KMS-11 (cell line): Measurements from ENCODE around the gene TSPAN18.
A peak's percentile ranks its signal among the peaks of the same experiment; 100 is the strongest.

Source experiments
- H2AFZ ChIP-seq: fragments of 200-600 bp; sonication (generic); 2 replicates; pipeline ENCODE4 v1.6.1; 2016; ENCODE audit warnings: antibody characterized with exemption, mixed run types, low read depth
- H3K27ac ChIP-seq: fragments of 200-600 bp; sonication (generic); 2 replicates; pipeline ENCODE4 v1.6.1; 2016; ENCODE audit warnings: mild to moderate bottlenecking, mixed run types
- H3K27me3 ChIP-seq: fragments of 200-600 bp; sonication (generic); 2 replicates; pipeline ENCODE4 v1.6.1; 2017; ENCODE audit warnings: mild to moderate bottlenecking, low read depth, mixed run types, moderate library complexity; ENCODE audit not compliant: insufficient read depth
- H3K36me3 ChIP-seq: fragments of 200-600 bp; sonication (generic); 2 replicates; pipeline ENCODE4 v1.6.1; 2017; ENCODE audit warnings: mild to moderate bottlenecking, mixed run types; ENCODE audit not compliant: insufficient read depth
- H3K4me1 ChIP-seq: fragments of 200-600 bp; sonication (generic); 2 replicates; pipeline ENCODE4 v1.6.1; 2016; ENCODE audit warnings: mild to moderate bottlenecking, low read depth, mixed run types; ENCODE audit not compliant: poor library complexity, severe bottlenecking
- H3K4me2 ChIP-seq: fragments of 200-600 bp; sonication (generic); 2 replicates; pipeline ENCODE4 v1.7.0; 2016; ENCODE audit warnings: mild to moderate bottlenecking, mixed run types
- H3K4me3 ChIP-seq: fragments of 200-600 bp; sonication (generic); IDR thresholded peaks from 2 replicates; pipeline ENCODE4 v1.6.1; 2017; ENCODE audit warnings: low read depth, low read length, mixed read lengths; ENCODE audit not compliant: insufficient read depth
- H3K79me2 ChIP-seq: fragments of 200-600 bp; sonication (generic); 2 replicates; pipeline ENCODE4 v1.6.1; 2016; ENCODE audit warnings: low read depth, mixed run types; ENCODE audit not compliant: insufficient read depth
- H3K9ac ChIP-seq: fragments of 200-600 bp; sonication (generic); 2 replicates; pipeline ENCODE4 v1.6.1; 2016; ENCODE audit warnings: mild to moderate bottlenecking, mixed run types
- H4K20me1 ChIP-seq: fragments of 200-600 bp; sonication (generic); 2 replicates; pipeline ENCODE4 v1.6.1; 2016; ENCODE audit warnings: mild to moderate bottlenecking, mixed run types; ENCODE audit not compliant: insufficient read depth
- CTCF ChIP-seq: fragments of 200-600 bp; sonication (generic); conservative IDR thresholded peaks from 2 replicates; pipeline ENCODE4 v1.6.1; 2017; ENCODE audit warnings: low read depth, mild to moderate bottlenecking, antibody characterized with exemption, low read length, moderate library complexity, mixed read lengths

TSPAN18 gene

GRCh38 chr11:44866286-44866685, 139.5 kb downstream of the TSPAN18 start:
- Histone ChIP-seq H3K27me3 (no peaks in the 10 kb centered on the region), H3K4me3 (no peak overlapping the region), H3K79me2 (no peaks in the 10 kb centered on the region), H2AFZ (no peak overlapping the region), H3K4me2 (no peak overlapping the region), H3K9ac (no peak overlapping the region), H3K4me1 (peaks cover 84% of the 10 kb centered on the region), H4K20me1 (no peaks in the 10 kb centered on the region), H3K27ac (no peak overlapping the region), H3K36me3 (no peaks in the 10 kb centered on the region)
- TF ChIP-seq CTCF, result no peak

GRCh38 chr11:44868021-44868420, 141.3 kb downstream of the TSPAN18 start:
- Histone ChIP-seq H3K79me2 (no peaks in the 10 kb centered on the region), H3K4me2 (no peak overlapping the region; the same call in 1 of the 2 replicates), H3K27ac (no peak overlapping the region), H2AFZ (no peak overlapping the region), H3K9ac (no peak overlapping the region), H3K27me3 (no peaks in the 10 kb centered on the region), H3K4me3 (no peak overlapping the region), H4K20me1 (no peaks in the 10 kb centered on the region), H3K4me1 (peaks cover 81% of the 10 kb centered on the region), H3K36me3 (no peaks in the 10 kb centered on the region)
- TF ChIP-seq CTCF, result no peak

- no peak overlapping the region for H3K27ac ChIP-seq
- no peaks in the 10 kb centered on the region for H3K36me3 ChIP-seq
- no peaks in the 10 kb centered on the region for H3K79me2 ChIP-seq
- H3K9ac ChIP-seq, result no peak overlapping the region
- H3K4me2 ChIP-seq, result peak overlapping the region; percentile 22
- no peaks in the 10 kb centered on the region for H3K27me3 ChIP-seq
- no peak overlapping the region for H3K4me3 ChIP-seq
- peaks cover 74% of the 10 kb centered on the region for H3K4me1 ChIP-seq
- no peak for TF ChIP-seq CTCF
- H4K20me1 ChIP-seq, result no peaks in the 10 kb centered on the region
- no peak overlapping the region for H2AFZ ChIP-seq
Observed at GRCh38 chr11:44868455-44869421, 142.0 kb downstream of the TSPAN18 start.

GRCh38 chr11:44870181-44870580, 143.4 kb downstream of the TSPAN18 start:
- Histone ChIP-seq H3K4me3 (no peak overlapping the region), H3K27ac (peak overlapping the region; percentile 31), H2AFZ (no peak overlapping the region), H4K20me1 (no peaks in the 10 kb centered on the region), H3K79me2 (no peaks in the 10 kb centered on the region), H3K4me1 (peaks cover 59% of the 10 kb centered on the region), H3K36me3 (no peaks in the 10 kb centered on the region), H3K9ac (no peak overlapping the region), H3K4me2 (peak overlapping the region; percentile 37), H3K27me3 (no peaks in the 10 kb centered on the region)
- no peak for TF ChIP-seq CTCF
